Motor neuron (in vitro differentiated cells): ENCODE results near the gene MEPCE. TPM values are rescaled to one million over a fixed set of nuclear protein-coding genes. Genes with fewer than 3 reads are reported as not detected.
"Not testable (repeated sequence)": the region's sequence is repeated elsewhere in the genome, so short reads cannot be mapped to it uniquely, and the experiment has no call there.

Experiments
- ATAC-seq, 8 experiments: fragments of 200-7000 bp; cut with Tn5 transposase; replicated peaks in 6 of 8; 2 replicates each; pipeline ENCODE4 v1.8.0; 2021; ENCODE audit warnings: mild to moderate bottlenecking in 8 of 8, moderate library complexity in 8 of 8
- H3K27ac ChIP-seq, 2 donors: fragments of 250-450 bp; sonication (Bioruptor Pico); 2 replicates each; pipeline ENCODE4 v1.9.0; 2021; ENCODE audit warnings: antibody characterized with exemption in 2 of 2, mild to moderate bottlenecking in 2 of 2, moderate library complexity in 1 of 2
- H3K4me1 ChIP-seq, 2 donors: fragments of 250-450 bp; sonication (Bioruptor Pico); replicated peaks in 1 of 2; 2 replicates each; pipeline ENCODE4 v1.6.1; 2021; ENCODE audit warnings: antibody characterized with exemption in 2 of 2, mild to moderate bottlenecking in 2 of 2, moderate library complexity in 1 of 2
- H3K4me3 ChIP-seq, 5 donors: fragments of 250-450 bp; sonication (Bioruptor Pico); 2 replicates each; pipeline ENCODE4 v1.9.0; 2021; ENCODE audit warnings: antibody characterized with exemption in 5 of 5, mild to moderate bottlenecking in 5 of 5, moderate library complexity in 4 of 5
- WGBS, 10 experiments: fragments of 450-650 bp; shearing (Covaris generic); methylation state at CpG; one replicate each; pipeline ENCODE4 v1.0.0; 2022; 5-methylcytosine and 5-hydroxymethylcytosine counted together
- in situ Hi-C, 9 experiments: fragments of 400-800 bp; cut with MboI; loops; one replicate each; pipeline ENCODE4 v1.15.0; 2021; ENCODE audit warnings: low sequenced_read_pairs in 9 of 9, low pct_unique_long_range_greater_than_20kb in 2 of 9; ENCODE audit not compliant: unreplicated experiment in 9 of 9
- total RNA-seq, 8 experiments: library from RNA; unstranded; fragments of 300-600 nt; gene quantifications; 2 replicates each; pipeline versions ENCODE4 v1.2.3 to v1.2.4, GENCODE V29; 2022

The MEPCE gene
- total RNA-seq, 8 experiments from 2014 or later, result 11.5 to 54.3 (median 29.1) TPM

DNA sequence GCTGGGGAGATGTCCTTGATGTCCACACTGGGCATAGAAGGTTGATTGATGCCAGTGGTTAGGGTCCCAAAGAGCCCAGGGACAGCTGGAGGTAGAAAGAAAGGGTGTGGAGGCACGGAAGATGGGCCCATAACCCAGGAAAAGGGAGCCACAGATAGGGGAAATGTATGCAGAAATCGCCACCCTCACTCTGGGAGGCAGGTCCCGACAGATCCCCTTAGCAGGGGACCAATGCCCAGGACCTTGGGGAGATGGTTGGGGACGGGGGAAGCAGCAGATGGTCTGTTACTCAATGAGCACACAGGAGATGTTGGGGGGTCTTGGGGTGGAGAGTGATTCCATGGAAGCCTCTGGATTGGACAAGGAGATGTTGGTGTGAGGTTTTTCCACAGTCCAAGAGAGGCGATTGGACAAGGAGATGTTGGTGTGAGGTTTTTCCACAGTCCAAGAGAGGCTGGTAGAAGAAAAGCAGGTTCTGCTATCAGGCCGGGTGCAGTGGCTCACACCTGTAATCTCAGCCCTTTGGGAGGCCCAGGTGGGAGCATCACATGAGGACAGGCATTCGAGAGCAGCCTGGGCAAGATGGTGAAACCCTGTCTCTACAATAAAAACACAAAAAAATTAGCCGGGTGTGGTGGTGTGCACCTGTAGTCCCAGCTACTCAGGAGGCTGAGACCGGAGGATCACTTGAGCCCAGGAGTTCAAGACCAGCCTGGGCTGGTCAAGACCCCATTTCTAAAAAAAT lies 13.6 kb downstream of the MEPCE start:
- in situ Hi-C loops, result no loop called here

DNA sequence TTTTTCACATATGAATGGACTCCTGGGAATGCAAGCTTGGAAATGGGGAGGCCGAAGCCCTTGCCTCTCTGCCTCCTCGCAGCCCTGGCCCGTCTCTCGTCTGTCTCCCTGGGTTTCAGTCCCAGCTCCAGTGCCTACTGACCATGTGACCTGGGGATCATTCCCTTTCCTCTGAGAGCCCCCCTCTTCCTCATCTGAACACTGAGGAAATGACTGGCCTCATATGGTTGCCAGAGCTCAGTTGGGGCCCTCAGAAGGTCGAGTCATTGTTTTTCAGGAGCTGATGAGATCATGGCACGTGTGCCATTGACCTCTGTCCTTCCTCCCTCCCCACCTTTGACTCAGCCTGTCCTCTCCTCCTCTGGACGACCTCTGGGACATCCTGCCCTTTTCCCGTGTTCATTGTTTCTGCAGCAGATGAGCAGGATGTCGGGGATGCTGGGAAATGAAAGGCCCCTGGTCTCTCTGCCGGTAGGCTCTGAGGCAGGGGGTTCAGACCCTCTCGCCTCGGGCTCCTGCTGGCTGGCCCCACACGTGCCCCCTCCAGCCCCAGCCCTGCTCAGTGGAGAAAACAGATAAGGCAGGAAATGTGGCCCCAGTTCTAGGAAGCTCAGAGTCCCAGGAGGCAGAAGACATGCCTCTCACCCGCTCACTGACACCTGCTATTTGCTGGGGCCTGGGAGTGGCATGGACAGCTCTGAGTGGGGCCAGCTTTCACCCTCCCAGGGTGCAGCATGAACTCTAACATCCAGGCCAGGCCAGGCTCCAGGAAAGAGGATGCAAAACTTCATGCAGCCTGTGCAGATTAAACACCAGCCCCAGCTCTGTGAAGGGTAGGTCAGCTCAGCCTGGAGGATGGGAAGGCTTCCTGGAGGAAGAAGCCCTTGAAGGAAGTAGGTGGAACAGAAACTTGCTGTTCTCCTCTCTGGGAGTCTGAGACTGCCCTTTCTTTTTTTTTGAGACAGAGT lies 15.0 kb downstream of the MEPCE start:
- no peak overlapping the region for H3K4me3 ChIP-seq
- peaks cover 5 to 17% of the 10 kb centered on the region in 2 donors for H3K4me1 ChIP-seq
- in situ Hi-C loops, result no loop called here
- 40 to 75% (median 62%) methylated on average over 1 to 6 of the region's 14 CpGs; no CpG with 5 or more reads in 3 of the 10 experiments for WGBS, 10 experiments
- peak overlapping the region in 1 of 2 donors; percentile 71 for H3K27ac ChIP-seq
- ATAC-seq, result peak in 7 of 8 experiments; percentile 12 to 62 (median 48)

More for the DNA sequence above, 13.6 kb downstream of the MEPCE start:
- WGBS, 10 experiments, result 88 to 100% (median 92%) methylated on average over 1 to 5 of the region's 9 CpGs; no CpG with 5 or more reads in 5 of the 10 experiments
- Histone ChIP-seq H3K4me3 (no peak overlapping the region), H3K4me1 (peaks cover 5 to 17% of the 10 kb centered on the region in 2 donors), H3K27ac (no peak overlapping the region)
- ATAC-seq, result no peak

DNA sequence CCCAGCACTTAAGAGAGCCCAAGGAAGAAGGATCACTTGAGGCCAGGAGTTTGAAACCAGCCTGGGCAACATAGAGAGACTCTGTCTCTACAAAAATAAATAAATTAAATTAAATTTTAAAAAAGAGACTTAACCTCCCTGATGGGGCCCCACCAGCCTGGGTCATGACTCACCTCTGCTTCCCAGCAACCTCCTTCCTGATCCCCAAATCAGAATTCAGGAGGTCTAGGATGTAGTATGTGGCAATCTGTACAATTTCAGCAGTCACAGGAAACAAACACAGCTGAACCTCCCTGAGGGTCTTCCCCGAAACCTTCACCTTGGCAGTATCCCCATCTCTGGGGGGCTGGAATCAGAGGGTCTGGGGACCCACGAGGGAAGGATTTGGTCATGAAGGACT lies 16.4 kb downstream of the MEPCE start:
- no peak overlapping the region for H3K27ac ChIP-seq
- in situ Hi-C loops, result no loop called here
- no peak overlapping the region for H3K4me3 ChIP-seq
- WGBS, 10 experiments, result 13 to 100% (median 65%) methylated on average over 1 to 2 of the region's 2 CpGs; no CpG with 5 or more reads in 4 of the 10 experiments
- ATAC-seq, result peak in 1 of 8 experiments; percentile 30
- H3K4me1 ChIP-seq, result peaks cover 5 to 20% of the 10 kb centered on the region in 2 donors

DNA sequence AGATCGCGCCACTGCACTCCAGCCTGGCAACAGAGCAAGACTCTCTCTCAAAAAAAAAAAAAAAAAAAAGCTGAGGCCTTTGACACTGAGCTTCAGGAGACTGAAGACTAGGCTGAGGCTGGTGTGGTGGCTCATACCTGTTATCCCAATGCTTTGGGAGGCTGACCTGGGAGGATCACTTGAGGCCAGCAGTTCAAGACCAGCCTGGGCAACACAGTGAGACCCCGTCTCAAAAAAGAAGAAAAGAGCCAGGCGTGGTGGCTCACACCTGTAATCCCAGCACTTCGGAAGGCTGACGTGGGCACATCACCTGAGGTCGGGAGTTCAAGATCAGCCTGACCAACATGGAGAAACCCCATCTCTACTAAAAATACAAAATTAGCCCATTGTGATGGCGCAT lies 17.7 kb downstream of the MEPCE start:
- H3K27ac ChIP-seq, ATAC-seq, H3K4me3 ChIP-seq, in situ Hi-C loops: not testable (repeated sequence)
- H3K4me1 ChIP-seq, result peaks cover 5 to 20% of the 10 kb centered on the region in 2 donors
- WGBS, 10 experiments, result 95 to 100% (median 100%) methylated on average over 1 to 8 of the region's 8 CpGs; no CpG with 5 or more reads in 5 of the 10 experiments

DNA sequence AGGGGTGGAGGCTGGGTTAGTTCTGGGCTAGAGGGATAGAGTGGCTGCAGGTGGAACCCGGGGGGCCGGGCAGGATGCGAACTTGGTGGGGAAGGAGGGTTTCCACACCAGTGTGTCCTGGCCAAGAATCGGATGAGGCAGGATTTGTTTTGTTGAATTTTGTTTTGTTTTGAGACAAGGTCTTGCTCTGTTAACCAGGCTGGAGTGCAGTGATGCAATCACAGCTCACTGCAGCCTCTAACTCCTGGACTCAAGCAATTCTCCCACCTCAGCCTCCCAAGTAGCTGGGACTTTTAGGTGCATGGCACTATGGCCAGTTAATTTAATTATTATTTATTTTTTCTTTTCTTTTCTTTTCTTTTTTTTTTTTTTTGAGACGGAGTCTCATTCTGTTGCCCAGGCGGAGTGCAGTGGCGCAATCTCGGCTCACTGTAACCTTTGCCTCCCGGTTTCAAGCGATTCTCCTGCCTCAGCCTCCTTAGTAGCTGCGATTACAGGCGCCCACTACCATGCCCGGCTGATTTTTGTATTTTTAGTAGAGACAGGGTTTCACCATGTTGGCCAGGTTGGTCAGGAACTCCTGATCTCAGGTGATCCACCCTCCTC lies 19.7 kb downstream of the MEPCE start:
- H3K4me3 ChIP-seq, result no peak overlapping the region
- WGBS, 10 experiments, result 0 to 97% (median 90%) methylated on average over 1 to 10 of the region's 13 CpGs; no CpG with 5 or more reads in 2 of the 10 experiments
- peaks cover 4 to 17% of the 10 kb centered on the region in 2 donors for H3K4me1 ChIP-seq
- ATAC-seq, result no peak
- no peak overlapping the region for H3K27ac ChIP-seq
- in situ Hi-C loops, result no loop called here

DNA sequence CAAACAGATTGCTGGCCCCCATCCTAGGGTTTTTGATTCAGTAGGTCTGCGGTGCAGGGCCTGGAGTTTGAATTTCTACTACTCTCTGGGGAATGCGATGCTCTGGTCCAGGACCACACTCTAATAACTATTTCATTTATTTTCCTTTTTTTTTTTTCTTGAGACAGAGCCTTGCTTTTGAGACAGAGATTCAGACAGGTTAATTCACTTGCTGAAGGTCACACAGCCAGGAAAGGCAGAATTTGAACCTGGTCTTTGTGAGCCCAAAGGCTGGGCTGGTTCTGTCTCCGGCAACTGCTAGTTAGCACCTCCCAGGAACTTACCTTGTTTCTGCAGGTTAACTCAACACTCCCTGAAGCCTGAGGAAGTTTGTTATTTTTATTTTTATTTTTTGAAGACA lies 22.9 kb downstream of the MEPCE start:
- peaks cover 0 to 3% of the 10 kb centered on the region in 2 donors for H3K4me1 ChIP-seq
- H3K27ac ChIP-seq, result no peak overlapping the region
- in situ Hi-C loops, result loop anchor here in 5 of 9 experiments (25.0 kb wide), 2 partner anchors 110 to 410 kb away; partner anchors contain the start of genes SLC12A9 (in 5 of the 5), TRIP6 (in 5 of the 5) and SAP25 (in 4 of the 5)
- no peak overlapping the region for H3K4me3 ChIP-seq
- no peak for ATAC-seq
- WGBS, 10 experiments, result 0 to 100% (median 90%) methylated on average over 1 to 3 of the region's 3 CpGs; no CpG with 5 or more reads in 2 of the 10 experiments

DNA sequence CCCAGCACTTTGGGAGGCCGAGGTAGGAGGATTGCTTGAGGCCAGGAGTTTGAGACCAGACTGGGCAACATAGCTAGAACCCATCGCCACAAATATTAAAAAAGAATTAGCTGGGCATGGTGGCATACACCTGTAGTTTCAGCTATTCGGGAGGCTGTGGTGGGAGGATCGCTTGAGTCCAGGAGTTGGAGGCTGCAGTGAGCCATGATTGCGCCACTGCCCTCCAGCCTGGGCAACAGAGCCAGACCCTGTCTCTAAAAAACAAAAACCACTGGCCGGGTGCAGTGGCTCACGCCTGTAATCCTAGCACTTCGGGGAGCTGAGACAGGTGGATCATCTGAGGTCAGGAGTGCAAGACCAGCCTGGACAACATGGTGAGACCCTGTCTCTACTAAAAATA lies 24.2 kb downstream of the MEPCE start:
- not testable (repeated sequence) for H3K4me1 ChIP-seq, ATAC-seq, H3K4me3 ChIP-seq, H3K27ac ChIP-seq
- in situ Hi-C loops, result loop anchor here in 5 of 9 experiments (25.0 kb wide), 2 partner anchors 108 to 408 kb away; partner anchors contain the start of genes SLC12A9 (in 5 of the 5), TRIP6 (in 5 of the 5) and SAP25 (in 4 of the 5)
- 47 to 100% (median 88%) methylated on average over 1 to 8 of the region's 8 CpGs; no CpG with 5 or more reads in 3 of the 10 experiments for WGBS, 10 experiments

DNA sequence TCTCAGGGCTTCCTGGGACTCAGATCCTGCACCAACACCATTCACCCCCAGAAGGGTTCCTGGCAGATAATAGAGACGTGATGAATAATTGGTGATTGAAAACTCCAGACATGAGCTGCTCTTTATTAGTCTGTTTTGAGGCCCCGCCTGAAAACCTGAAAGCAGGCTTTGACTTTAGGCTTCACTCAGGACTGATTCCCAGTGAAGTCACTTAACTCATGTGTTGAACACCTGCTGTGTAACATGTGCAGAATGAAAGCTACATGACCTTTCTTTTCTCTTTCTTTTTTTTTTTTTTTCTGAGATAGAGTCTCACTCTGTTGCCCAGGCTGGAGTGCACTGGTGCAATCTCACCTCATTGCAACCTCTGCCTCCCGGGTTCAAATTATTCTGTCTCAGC lies 25.6 kb downstream of the MEPCE start:
- WGBS, 10 experiments, result 0 to 88% (median 72%) methylated on average over 1 to 2 of the region's 3 CpGs; no CpG with 5 or more reads in 1 of the 10 experiments
- no peak for ATAC-seq
- in situ Hi-C loops, result loop anchor here in 5 of 9 experiments (25.0 kb wide), 2 partner anchors 107 to 407 kb away; partner anchors contain the start of genes SLC12A9 (in 5 of the 5), TRIP6 (in 5 of the 5) and SAP25 (in 4 of the 5)
- Histone ChIP-seq H3K4me1 (peaks cover 0 to 1% of the 10 kb centered on the region in 2 donors), H3K4me3 (no peak overlapping the region), H3K27ac (no peak overlapping the region)

DNA sequence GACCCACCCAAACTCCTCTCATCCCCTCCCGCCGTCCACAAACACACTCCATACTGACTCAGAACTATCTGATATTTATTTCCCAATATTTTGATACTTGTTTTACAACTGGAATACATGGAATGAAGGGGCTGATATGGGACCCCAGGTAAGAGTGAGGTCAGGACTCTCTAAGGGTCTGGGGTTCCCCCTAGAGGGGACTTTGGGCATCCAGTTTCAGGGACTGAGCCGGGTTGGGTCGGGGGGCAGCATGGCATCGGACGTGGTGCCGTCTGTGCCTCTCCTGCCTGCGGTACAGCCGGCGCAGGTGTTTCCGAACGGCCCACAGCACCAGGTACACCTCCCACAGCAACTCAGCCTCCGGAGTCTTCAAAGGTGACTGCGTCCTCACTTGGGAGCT lies 26.9 kb downstream of the MEPCE start:
- Histone ChIP-seq H3K4me3 (no peak overlapping the region), H3K4me1 (no peaks in the 10 kb centered on the region), H3K27ac (no peak overlapping the region)
- WGBS, 10 experiments, result 60 to 80% methylated on average over 1 to 3 of the region's 14 CpGs; no CpG with 5 or more reads in 8 of the 10 experiments
- no peak for ATAC-seq
- in situ Hi-C loops, result loop anchor here in 5 of 9 experiments (25.0 kb wide), 2 partner anchors 106 to 406 kb away; partner anchors contain the start of genes SLC12A9 (in 5 of the 5), TRIP6 (in 5 of the 5) and SAP25 (in 4 of the 5)

DNA sequence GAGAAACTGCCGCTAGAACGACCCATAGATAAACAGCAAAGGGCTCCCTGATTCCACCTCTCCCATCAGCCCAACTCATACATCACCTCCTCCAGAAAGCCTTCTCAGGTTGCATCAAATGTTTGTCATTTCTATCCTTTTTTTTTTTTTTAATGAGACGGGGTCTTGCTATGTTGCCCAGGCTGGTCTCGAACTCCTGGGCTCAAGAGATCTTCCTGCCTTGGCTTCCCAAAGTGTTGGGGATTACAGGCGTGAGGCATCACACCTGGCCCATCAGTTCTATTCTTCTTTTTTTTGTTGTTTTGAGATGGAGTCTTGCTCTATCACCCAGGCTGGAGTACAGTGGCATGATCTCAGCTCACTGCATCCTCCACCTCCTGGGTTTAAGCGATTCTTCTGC lies 27.4 kb downstream of the MEPCE start:
- H3K27ac ChIP-seq, result no peak overlapping the region
- no peak overlapping the region for H3K4me3 ChIP-seq
- 78 to 100% (median 85%) methylated on average over 1 to 5 of the region's 6 CpGs; no CpG with 5 or more reads in 2 of the 10 experiments for WGBS, 10 experiments
- in situ Hi-C loops, result loop anchor here in 5 of 9 experiments (25.0 kb wide), 2 partner anchors 105 to 405 kb away; partner anchors contain the start of genes SLC12A9 (in 5 of the 5), TRIP6 (in 5 of the 5) and SAP25 (in 4 of the 5)
- ATAC-seq, result no peak
- no peaks in the 10 kb centered on the region for H3K4me1 ChIP-seq

DNA sequence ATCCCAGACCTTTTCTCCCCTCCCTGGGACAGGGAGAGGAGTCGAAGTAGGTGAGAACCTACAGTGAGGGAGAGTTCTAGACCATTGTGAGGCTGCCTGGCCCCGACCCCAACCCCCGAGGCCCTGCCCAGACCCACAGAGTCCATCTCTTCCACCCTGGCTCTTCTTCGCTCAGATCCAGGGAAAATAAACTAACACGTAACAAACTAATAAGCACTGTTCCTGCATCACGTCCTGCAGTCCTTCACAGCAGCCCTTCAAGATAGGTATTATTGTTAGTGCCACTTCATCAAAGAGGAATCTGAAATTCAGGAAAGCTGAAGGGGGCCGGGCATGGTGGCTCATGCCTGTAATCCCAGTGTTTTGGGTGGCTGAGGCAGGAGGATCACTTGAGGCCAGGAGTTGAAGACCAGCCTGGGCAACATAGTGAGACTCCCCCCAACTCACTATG lies 34.6 kb downstream of the MEPCE start, which contains the start of gene SPACDR:
SPACDR (minus strand) TSS at position 51 of the 451 bp plus-strand sequence. CDS start 235 bp downstream, outside the sequence.
- Histone ChIP-seq H3K4me3 (no peak within 1 kb of the TSS), H3K27ac (no peak within 1 kb of the TSS), H3K4me1 (peaks cover 0 to 9% of the 10 kb centered on the region in 2 donors)
- WGBS, 10 experiments, result 0 to 100% (median 73%) methylated on average over 1 to 4 of the region's 7 CpGs; no CpG with 5 or more reads in 5 of the 10 experiments
- in situ Hi-C loops, result loop anchor here in 5 of 9 experiments (25.0 kb wide), 2 partner anchors 98 to 398 kb away; partner anchors contain the start of genes SLC12A9 (in 5 of the 5), TRIP6 (in 5 of the 5) and SAP25 (in 4 of the 5)
- no peak for ATAC-seq
